Endothelial cell of umbilical vein (primary cell): ENCODE data around the gene FGF22. TPM values are rescaled to one million over a fixed set of nuclear protein-coding genes. Genes with fewer than 3 reads are reported as not detected.

Experiments
- BruUV-seq: library from RNA; stranded (reverse); fragments of 400-500 nt; replicated peaks from 2 replicates; lab custom pipeline; 2021; lab: Mats Ljungman, UMichigan
- CTCF ChIA-PET: fragments of 300-600, 350-600 bp; sonication (Branson Sonifier 250); formaldehyde crosslinking; loops from one replicate; lab custom pipeline; 2021; ENCODE audit warnings: antibody characterized with exemption, inconsistent platforms; lab: Charles Lee
- POLR2A ChIA-PET: fragments of 300-600, 350-600 bp; sonication (Branson Sonifier 250); formaldehyde crosslinking; loops from one replicate; lab custom pipeline; 2021; ENCODE audit warnings: antibody characterized with exemption, inconsistent platforms; lab: Charles Lee
- DNase-seq: peaks from one replicate; pipeline ENCODE4 v3.0.0-alpha.2; 2011; ENCODE audit warnings: low read depth, low spot score
- FAIRE-seq: peaks from 2 replicates; lab custom pipeline; 2011; peaks lifted over from hg19 to GRCh38; lab: Jason Lieb, UNC
- H2AFZ ChIP-seq: 2 replicates; pipeline ENCODE4 v1.6.0; 2012; ENCODE audit warnings: low read depth, low read length, control low read depth, inconsistent platforms
- H3K27ac ChIP-seq: 2 replicates; pipeline ENCODE4 v1.5.1; 2011; ENCODE audit warnings: low read depth, mild to moderate bottlenecking, control low read depth, low read length, moderate library complexity; ENCODE audit not compliant: insufficient read depth
- H3K27me3 ChIP-seq, 2 experiments: 2 replicates each; pipeline versions ENCODE4 v1.6.0 to v1.6.1; 2011; ENCODE audit warnings: low read length in 2 of 2, mixed read lengths in 1 of 2; ENCODE audit not compliant: control insufficient read depth in 2 of 2, insufficient read depth in 2 of 2
- H3K36me3 ChIP-seq, 2 experiments: 2 replicates in 1 of 2; 3 replicates in 1 of 2; pipeline ENCODE4 v1.5.1; 2011; ENCODE audit warnings: low read length in 2 of 2, mild to moderate bottlenecking in 1 of 2, moderate library complexity in 1 of 2; ENCODE audit not compliant: control insufficient read depth in 2 of 2, insufficient read depth in 2 of 2; ENCODE audit errors: extremely low read depth in 1 of 2
- H3K4me1 ChIP-seq: 3 replicates; pipeline ENCODE4 v1.5.1; 2011; ENCODE audit warnings: mild to moderate bottlenecking, low read length; ENCODE audit not compliant: control insufficient read depth, insufficient read depth; ENCODE audit errors: extremely low read depth
- H3K4me2 ChIP-seq: 2 replicates; pipeline ENCODE4 v1.6.1; 2011; ENCODE audit warnings: low read length, control low read depth, mixed read lengths; ENCODE audit not compliant: insufficient read depth
- H3K4me3 ChIP-seq, 3 experiments: fragments of 200-600 bp in 1 of 3; sonication (generic), shearing (Covaris generic) in 1 of 3; replicated peaks in 1 of 3; 2 replicates each; pipeline ENCODE4 v1.5.1; 2011 to 2016; ENCODE audit warnings: control low read depth in 3 of 3, low read length in 3 of 3, mild to moderate bottlenecking in 2 of 3, inconsistent platforms in 1 of 3, low read depth in 1 of 3, moderate library complexity in 1 of 3; ENCODE audit not compliant: insufficient read depth in 1 of 3
- H3K79me2 ChIP-seq: 2 replicates; pipeline ENCODE4 v1.6.0; 2012; ENCODE audit warnings: low read length, inconsistent platforms; ENCODE audit not compliant: control insufficient read depth, insufficient read depth
- H3K9ac ChIP-seq: replicated peaks from 2 replicates; pipeline ENCODE3; 2011; ENCODE audit warnings: low read length, control low read depth; ENCODE audit not compliant: insufficient read depth; ENCODE audit errors: extremely low read depth
- H3K9me1 ChIP-seq: replicated peaks from 3 replicates; pipeline ENCODE4 v1.6.0; 2011; ENCODE audit warnings: mild to moderate bottlenecking, low read length; ENCODE audit not compliant: control insufficient read depth, insufficient read depth; ENCODE audit errors: extremely low read depth
- H3K9me3 ChIP-seq: replicated peaks from 2 replicates; pipeline ENCODE4 v1.5.1; 2012; ENCODE audit warnings: low read length, inconsistent platforms; ENCODE audit not compliant: control insufficient read depth, insufficient read depth
- H4K20me1 ChIP-seq: replicated peaks from 2 replicates; pipeline ENCODE3; 2011; ENCODE audit warnings: mild to moderate bottlenecking, low read length; ENCODE audit not compliant: control insufficient read depth, insufficient read depth; ENCODE audit errors: extremely low read depth
- FOS ChIP-seq: IDR thresholded peaks from 2 replicates; pipeline ENCODE4 v1.6.1; 2011; ENCODE audit warnings: mild to moderate bottlenecking, low read length, moderate library complexity, borderline replicate concordance; ENCODE audit not compliant: insufficient read depth
- JUN ChIP-seq: IDR thresholded peaks from 2 replicates; pipeline ENCODE4 v1.6.1; 2011; ENCODE audit warnings: borderline replicate concordance, low read depth; ENCODE audit not compliant: insufficient read length, insufficient read depth
- MYC ChIP-seq: IDR thresholded peaks from one replicate; pipeline ENCODE4 v1.6.1; 2011; ENCODE audit warnings: mild to moderate bottlenecking, low read depth, low read length
- dilution Hi-C: fragments of 300-500 bp; cut with MboI; formaldehyde crosslinking; loops from one replicate; pipeline ENCODE4 v1.15.0; 2019; ENCODE audit warnings: low sequenced_read_pairs; ENCODE audit not compliant: extremely low pct_ligation_motif_present
- intact Hi-C: fragments of 100-400 bp; cut with micrococcal nuclease; formaldehyde crosslinking; loops from one replicate; pipeline ENCODE4 v1.10.0; 2022
- polyA plus RNA-seq, 4 experiments: library from polyadenylated mRNA; depleted of rRNA in 3 of 4; stranded (reverse) in 3 of 4; unstranded in 1 of 4; fragments of >200 nt; gene quantifications; 2 replicates each; pipeline versions ENCODE4 v1.2.1 to v1.2.3, GENCODE V29; 2011 to 2012; ENCODE audit warnings: missing spikeins in 1 of 4
- total RNA-seq: library from RNA; stranded (reverse); gene quantifications from 2 replicates; pipeline ENCODE4 v1.2.3, GENCODE V29; 2021
- TF ChIP-seq, protein P1 (sequence below): IDR thresholded peaks from 2 replicates; pipeline ENCODE4 v1.6.1; 2011; ENCODE audit not compliant: insufficient read depth, insufficient read length
- TF ChIP-seq, protein P2 (sequence below), 2 donors: IDR thresholded peaks; 1 replicate in 1 of 2; 2 replicates in 1 of 2; pipeline ENCODE4 v1.5.1; 2011; ENCODE audit warnings: low read length in 2 of 2, mild to moderate bottlenecking in 2 of 2, moderate library complexity in 2 of 2, control low read depth in 1 of 2, inconsistent platforms in 1 of 2, low read depth in 1 of 2; ENCODE audit not compliant: insufficient read depth in 1 of 2; ENCODE audit errors: extremely low read depth in 1 of 2

Gene FGF22
- total and polyA plus RNA-seq, 2 donors (not counting 3 experiments of a cell fraction or from before 2014, with no cell fraction given) = 0.07 TPM; not detected in 1

DNA sequence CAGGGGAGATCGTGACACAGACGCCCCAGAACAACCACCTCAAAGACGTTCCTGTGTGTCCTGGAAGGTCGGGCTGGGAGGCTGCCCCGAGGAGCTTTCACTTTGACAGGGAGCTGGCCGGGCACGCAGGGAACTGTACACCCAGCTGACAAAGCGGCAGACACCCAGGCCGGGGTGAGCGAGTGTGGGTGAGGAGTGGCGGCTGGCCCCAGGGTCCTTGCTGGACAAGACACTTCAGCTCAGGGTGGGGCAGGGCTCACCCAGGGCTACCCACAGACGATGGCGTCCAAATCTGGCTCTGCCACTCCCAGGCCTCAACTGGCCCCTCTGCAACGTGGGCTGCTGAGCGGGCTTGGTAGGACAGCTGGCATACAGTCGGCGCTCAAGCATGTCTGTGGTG is 2.0 kb downstream of the FGF22 start:
- DNase-seq = no peak
- FAIRE-seq = no peak
- Histone ChIP-seq H3K9me1 (no peaks in the 10 kb centered on the region), H3K27ac (no peak overlapping the region), H4K20me1 (no peaks in the 10 kb centered on the region), H3K79me2 (no peaks in the 10 kb centered on the region), H3K4me3 (no peak overlapping the region), H2AFZ (no peak overlapping the region), H3K9me3 (no peaks in the 10 kb centered on the region), H3K4me2 (no peak overlapping the region), H3K27me3 (no peaks in the 10 kb centered on the region), H3K9ac (no peak overlapping the region), H3K4me1 (peaks cover 4% of the 10 kb centered on the region), H3K36me3 (peaks cover 3 to 4% of the 10 kb centered on the region in 2 experiments)
- TF ChIP-seq FOS = no peak
- TF ChIP-seq, protein P1, sequence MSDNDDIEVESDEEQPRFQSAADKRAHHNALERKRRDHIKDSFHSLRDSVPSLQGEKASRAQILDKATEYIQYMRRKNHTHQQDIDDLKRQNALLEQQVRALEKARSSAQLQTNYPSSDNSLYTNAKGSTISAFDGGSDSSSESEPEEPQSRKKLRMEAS = no peak
- no peak for TF ChIP-seq JUN
- no peak for TF ChIP-seq MYC
- TF ChIP-seq, protein P2, sequence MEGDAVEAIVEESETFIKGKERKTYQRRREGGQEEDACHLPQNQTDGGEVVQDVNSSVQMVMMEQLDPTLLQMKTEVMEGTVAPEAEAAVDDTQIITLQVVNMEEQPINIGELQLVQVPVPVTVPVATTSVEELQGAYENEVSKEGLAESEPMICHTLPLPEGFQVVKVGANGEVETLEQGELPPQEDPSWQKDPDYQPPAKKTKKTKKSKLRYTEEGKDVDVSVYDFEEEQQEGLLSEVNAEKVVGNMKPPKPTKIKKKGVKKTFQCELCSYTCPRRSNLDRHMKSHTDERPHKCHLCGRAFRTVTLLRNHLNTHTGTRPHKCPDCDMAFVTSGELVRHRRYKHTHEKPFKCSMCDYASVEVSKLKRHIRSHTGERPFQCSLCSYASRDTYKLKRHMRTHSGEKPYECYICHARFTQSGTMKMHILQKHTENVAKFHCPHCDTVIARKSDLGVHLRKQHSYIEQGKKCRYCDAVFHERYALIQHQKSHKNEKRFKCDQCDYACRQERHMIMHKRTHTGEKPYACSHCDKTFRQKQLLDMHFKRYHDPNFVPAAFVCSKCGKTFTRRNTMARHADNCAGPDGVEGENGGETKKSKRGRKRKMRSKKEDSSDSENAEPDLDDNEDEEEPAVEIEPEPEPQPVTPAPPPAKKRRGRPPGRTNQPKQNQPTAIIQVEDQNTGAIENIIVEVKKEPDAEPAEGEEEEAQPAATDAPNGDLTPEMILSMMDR (IDR thresholded peaks at IDR 0.05; ENCODE audit: extremely low read depth in 1 of 2, insufficient read depth in 1 of 2, low read depth in 1 of 2, low read length in 2 of 2) = no peak
- ChIA-PET POLR2A (no interaction called here), CTCF (interaction anchor here (0.7 kb wide), 1 partner anchor 58 kb away, joined by 3 read pairs; no protein-coding TSS in a partner anchor)
- no TSS peak for BruUV-seq
- intact Hi-C loops = no loop called here
- dilution Hi-C loops = no loop called here
